A673 (cell line): ENCODE data around the gene ZNF771.

ENCODE experiments used
- EZH2 ChIP-seq: fragments of 200-600 bp; sonication (generic); IDR thresholded peaks from 2 replicates; pipeline ENCODE4 v1.6.1; 2017; ENCODE audit warnings: borderline replicate concordance, low read depth, mild to moderate bottlenecking, mixed read lengths, antibody characterized with exemption, low read length; ENCODE audit not compliant: poor library complexity, severe bottlenecking
- TF ChIP-seq, protein P1 (sequence below): fragments of 300-800, 200-600 bp; sonication (generic); conservative IDR thresholded peaks from 2 replicates; pipeline ENCODE4 v1.5.1; 2017; ENCODE audit warnings: low read depth, mild to moderate bottlenecking, antibody characterized with exemption, low read length, moderate library complexity, mixed read lengths

DNA sequence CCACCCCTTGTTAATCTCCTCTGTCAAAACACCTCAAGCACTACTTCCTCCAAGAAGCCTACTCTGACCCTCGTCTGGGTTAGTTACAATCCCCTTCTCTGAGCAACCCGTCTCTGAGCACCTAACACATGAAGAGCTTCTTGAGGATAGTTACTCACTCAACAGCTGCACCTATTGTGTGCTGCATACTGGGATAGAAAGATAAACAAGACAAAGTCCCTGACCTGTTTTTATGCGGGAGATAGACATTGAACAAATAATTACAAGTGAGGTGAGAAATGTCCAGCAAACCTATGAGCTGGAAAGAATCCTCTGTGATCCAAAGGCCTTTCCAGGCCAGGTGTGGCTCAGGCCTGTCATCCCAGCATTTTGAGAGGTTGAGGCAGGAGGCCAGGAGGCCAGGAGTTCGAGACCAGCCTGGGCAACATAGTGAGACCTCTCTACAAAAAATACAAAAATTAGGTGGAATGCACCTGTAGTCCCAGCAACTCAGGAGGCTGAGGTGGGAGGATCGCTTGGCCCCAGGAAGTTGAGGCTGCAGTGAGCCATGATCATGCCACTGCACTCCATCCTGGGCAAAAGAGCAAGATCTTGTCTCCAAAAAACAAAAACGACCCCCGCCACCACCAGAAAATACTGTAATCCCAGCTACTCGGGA, 5.5 kb upstream of the ZNF771 start:
- TF ChIP-seq EZH2, result no peak
- TF ChIP-seq, protein P1, sequence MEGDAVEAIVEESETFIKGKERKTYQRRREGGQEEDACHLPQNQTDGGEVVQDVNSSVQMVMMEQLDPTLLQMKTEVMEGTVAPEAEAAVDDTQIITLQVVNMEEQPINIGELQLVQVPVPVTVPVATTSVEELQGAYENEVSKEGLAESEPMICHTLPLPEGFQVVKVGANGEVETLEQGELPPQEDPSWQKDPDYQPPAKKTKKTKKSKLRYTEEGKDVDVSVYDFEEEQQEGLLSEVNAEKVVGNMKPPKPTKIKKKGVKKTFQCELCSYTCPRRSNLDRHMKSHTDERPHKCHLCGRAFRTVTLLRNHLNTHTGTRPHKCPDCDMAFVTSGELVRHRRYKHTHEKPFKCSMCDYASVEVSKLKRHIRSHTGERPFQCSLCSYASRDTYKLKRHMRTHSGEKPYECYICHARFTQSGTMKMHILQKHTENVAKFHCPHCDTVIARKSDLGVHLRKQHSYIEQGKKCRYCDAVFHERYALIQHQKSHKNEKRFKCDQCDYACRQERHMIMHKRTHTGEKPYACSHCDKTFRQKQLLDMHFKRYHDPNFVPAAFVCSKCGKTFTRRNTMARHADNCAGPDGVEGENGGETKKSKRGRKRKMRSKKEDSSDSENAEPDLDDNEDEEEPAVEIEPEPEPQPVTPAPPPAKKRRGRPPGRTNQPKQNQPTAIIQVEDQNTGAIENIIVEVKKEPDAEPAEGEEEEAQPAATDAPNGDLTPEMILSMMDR, result no peak
